HG03097 (cell line): ENCODE measurements around the gene PAX5.
A peak's percentile ranks its signal among the peaks of the same experiment; 100 is the strongest.

ENCODE experiments used
- ATAC-seq: cut with Tn5 transposase; IDR thresholded peaks from one replicate; pipeline ENCODE4 v1.9.1; 2021; ENCODE audit not compliant: unreplicated experiment, low FRiP score

Gene PAX5

DNA sequence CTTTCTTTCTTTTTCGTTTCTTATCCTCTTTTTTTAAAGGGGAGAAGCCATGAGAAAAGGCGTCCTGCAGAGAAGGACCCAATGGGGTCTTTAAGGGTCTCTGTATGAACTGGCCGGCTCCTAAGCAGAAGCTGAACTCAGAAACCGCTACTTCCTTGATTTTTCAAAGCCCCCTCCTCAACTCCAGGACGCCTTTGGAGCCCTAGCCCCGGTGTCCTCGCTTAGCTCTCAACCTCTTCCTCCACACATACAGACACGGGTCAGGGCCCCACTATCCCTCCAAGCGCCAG is 8.3 kb downstream of the PAX5 start:
- no peak for ATAC-seq

DNA sequence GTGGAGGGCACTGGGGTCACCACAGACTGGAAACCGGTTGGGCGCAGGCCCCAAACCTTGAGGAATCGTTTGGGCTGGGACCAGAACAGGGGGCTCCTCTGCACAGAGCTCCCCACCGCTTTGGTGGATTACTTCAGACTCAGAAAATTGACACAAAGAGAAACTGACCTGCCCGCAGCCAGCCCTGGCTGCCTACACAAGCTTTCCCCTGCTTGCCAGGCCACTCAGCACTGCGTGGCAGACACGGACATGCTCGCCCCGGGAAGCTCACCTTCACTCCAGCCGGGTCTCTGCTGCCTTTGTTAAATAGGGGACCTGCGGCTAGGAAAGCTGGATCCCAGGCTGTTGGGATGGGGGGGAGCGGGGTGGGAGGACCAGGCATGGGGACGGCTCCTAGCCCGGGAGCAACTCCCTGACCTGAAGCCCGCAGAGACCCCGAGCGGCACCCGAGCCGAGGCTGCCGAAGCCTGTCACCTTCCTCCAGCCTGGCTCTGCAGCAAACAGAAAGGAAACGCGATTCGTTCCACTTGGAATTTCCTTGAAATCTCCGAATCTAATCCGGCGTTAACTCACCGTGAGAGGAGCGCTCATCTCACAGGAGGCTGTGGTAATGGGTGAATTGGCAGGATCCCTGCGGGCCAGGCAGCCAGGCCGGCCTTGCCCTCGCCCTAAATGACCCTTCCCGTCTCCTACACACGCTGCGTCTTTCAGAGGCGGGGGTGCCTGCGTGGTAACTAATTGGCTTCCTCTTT is 8.8 kb downstream of the PAX5 start:
- ATAC-seq = no peak

DNA sequence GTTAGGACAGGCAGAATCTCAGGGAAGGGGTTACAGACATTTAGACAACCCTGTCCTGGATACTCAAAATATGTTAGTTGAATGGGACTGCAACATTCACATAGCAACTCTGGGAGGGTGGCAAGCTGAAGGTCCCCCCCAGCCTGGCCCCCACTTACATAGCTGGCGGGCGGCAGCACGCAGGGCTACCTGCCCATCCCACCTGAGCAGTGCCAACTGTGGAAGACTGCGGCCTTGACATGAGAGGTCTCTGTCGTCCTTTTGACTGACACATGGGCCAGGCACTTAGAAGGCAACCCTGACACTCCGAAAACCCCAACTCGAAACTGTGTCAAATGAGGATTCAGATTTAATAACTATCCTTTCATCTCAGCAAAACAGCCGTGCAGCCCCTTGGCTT is 16.5 kb downstream of the PAX5 start:
- no peak for ATAC-seq

DNA sequence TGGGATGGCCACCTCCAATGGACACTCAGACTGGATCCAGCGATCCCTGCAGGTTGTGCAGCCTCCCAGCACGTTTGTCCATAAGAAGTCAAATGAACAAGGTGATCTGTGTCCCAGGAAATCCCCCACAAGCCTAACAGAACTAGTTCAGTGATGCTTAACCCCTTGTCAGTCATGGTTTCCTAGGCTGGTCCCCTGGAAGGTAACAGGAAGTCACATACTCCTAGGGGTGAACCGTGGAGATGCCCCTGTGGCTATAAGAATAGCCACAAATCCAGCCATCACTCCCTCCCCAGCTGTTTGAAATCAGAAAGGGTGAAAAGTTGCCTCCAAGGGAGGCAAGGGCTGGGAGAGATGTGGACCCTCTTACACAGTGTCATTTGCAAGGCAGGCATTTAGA is 22.5 kb downstream of the PAX5 start:
- ATAC-seq = no peak

DNA sequence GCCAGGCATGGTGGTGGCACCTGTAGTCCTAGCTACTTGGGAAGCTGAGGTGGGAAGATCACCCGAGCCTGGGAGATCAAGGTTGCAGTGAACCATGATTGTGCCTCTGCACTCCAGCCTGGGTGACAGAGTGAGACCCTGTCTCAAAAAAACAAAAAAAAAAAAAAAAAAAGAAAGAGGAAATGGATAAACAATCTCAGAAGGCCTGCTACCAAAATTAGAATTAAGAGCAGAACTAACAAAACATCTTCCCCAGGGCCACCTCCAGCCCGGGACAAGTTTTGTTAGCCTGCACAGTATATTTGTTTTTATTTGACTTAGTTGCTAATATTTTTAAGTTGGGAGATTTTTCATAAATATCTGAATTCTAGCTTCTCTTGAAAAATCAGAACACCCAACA is 23.1 kb downstream of the PAX5 start:
- no peak for ATAC-seq

DNA sequence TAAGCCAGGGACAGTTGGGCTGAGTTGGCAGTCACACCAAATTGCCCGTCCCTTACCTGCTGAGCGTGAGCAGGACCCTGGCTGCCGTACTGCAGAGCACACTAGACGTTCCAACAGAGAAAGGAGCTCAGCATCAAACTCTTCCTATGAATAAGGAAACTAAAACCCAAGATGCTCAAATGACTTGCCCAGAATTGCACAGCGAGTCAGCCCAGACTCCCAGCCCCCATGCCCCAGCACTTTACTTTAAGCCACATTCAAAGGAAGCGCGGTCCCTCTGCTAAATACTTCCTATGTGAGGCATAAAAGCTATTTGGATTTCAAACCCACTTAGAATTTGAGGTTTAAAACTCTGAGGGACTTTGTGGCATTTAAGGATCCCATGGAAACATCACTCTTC is 23.9 kb downstream of the PAX5 start:
- ATAC-seq = no peak

DNA sequence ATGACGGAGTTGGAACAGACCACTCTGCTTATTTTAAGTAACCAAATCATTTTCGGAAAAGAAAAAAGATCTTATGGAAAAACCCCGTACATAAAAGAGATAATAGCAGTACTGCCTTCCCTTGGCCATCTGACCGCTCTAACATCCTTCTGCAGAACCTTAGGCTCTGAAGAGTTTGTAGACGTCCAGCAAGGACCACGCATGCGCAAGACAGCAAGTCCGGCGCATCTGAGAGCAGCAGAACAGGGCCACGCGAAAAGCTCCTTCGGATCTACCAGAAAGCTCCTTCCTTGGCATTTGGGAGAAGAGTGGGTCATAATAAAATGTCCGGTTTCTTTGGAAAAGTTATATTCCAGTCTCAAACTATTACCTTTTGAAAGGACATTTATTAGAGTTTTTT is 26.8 kb downstream of the PAX5 start:
- ATAC-seq = no peak

DNA sequence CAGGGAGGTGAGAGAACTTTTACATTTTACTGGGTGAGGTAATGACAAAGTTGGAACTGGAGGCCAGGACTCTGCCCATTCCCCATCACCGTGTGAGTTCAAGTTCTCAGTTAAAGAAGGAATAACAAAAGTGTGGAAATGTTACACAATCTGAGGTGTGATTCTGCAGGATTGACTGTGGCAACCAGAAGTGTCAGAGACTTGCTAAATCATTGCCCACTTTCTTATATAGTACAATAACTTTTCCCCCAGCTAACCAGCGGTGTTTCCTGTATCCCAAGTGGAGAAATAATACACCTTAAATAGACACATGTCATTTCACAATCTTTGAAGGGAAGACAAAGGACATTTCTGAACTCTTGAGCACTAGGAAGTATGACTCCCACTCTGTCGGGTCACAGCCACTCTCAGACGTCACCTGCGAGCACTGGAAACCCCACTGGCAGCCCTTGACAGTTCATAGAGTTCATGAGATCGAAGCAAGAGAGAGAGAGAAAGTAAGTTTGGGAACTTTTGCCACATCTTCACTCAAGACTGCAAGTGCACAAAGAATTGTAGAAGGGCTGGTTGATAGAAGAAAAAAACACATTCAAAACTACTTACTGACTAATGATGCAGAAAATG is 28.4 kb downstream of the PAX5 start:
- ATAC-seq = no peak

DNA sequence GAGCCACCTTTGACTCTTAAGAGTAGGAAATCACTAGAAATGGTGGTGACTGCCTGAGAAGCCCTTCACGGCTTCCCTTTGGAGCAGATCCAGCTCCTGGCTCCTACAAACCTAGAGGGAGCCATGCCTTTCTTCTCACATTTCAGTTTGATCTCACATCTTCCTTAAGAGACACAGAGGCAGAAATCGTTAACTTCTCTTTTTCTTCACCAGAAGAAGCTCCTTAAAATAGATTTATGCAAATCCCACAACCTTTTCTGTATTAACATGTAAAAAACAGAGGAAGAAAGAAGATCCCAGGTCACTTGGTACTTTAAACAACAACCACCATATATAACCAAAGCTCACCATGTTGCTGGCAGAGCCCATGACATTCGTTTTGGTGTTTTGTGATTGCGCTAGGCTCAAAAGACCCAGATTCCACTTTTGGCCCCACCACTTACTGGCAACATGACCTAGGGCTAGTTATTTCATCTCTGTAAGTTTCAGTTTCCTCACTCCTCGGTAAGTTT is 29.6 kb downstream of the PAX5 start:
- ATAC-seq = peak; percentile 38

DNA sequence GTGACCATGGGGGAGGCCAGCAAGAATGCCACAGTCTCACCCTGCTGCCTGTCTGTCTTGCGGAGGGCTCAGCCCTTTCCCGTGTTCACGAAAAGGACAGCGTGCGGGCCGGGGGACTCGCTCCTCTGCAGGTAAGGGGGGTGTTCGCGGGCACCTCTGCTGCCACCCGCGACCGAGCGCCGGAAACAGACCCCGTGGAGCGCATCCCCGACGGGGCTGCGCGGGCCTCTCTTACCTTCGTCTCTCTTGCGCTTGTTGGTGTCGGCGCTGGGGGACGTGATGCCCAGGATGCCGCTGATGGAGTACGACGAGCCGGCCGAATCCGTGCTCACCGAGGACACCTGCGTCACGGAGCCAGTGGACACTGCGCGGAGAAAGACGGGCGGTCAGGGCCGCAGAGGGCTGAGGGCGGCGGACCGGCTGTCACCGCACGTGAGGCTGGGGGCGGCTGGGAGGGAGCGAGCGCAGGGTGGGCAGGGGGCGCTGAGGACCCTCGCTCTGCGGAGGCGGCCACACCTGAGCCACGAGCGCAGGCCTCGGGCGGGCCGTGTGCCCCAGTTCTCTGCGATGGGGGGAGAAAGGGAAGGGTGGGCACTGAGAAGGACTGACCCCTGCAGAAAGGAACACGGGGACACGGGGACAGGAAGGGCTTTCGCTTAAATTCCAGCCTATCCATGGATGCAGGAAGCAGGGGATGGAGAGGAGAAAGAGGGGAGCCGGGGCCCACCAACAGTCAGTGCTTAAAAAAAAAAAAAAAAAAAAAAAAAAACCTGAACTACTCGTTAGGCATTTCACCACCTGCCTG is 31.5 kb downstream of the PAX5 start:
- no peak for ATAC-seq

DNA sequence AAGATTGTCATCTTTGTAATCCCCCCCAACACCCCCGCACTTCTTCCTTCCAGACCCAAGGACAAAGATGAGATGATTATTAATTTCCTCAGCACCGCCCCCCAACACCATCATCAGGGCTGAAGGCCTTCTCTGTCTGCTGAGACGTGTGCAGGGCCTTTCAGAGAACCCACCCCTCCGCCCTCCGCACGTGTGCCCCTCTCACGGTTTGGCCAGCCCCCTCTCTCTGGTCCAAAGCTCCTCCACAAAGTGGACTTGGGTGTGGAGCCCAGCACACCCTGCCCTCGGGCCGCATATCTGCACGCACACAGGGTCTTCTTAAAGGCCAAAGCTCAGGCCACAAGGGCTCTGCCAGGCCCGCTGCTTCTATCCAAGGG is 32.0 kb downstream of the PAX5 start:
- ATAC-seq = no peak

DNA sequence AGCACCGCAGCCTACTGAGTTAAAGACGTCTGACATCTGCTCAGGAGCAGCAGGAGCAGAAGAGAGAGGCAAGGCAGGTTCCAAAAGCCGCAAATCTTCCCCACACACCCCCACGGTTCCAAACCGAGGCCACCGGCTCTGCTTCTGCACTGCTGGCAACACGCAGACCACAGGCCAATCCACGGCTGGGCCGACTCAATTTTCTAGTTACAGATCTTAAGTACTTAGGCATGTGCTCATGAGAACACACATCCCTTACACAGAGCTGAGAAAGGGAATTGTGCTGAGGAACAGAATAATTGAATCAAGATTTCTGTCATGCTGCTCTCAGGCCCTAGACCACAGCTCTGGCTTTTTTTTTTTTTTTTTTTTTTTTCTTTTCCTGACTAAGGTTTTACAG is 32.6 kb downstream of the PAX5 start:
- ATAC-seq = no peak

DNA sequence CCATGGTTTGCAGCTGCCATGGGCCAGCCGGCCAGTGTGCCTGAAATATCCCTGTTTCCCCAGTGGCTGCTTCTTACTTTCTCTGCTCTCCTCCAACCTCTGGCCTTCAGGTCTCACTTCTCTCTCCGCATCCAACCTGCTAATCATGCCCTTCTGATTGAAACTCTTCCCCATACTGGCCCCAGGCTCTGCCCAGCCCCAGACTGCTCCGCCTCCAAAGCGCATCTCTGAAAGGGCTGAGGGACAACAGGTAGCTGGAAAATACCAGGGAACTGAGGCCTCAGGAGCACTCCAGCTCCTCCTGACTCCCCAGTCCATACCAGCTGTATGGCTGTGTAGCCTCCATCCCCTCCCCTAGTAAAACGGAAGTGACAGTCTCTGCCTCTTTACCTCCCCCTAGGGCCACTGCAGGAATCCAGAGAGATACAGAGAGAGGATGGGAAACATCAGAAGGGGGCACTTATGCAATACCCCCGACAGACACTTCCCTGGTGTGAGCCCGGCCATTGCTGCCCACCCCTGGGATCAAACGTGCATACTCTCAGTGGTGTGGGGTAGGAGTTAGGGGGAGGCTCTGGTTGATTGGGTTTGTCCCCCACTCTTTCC is 34.2 kb downstream of the PAX5 start:
- no peak for ATAC-seq

DNA sequence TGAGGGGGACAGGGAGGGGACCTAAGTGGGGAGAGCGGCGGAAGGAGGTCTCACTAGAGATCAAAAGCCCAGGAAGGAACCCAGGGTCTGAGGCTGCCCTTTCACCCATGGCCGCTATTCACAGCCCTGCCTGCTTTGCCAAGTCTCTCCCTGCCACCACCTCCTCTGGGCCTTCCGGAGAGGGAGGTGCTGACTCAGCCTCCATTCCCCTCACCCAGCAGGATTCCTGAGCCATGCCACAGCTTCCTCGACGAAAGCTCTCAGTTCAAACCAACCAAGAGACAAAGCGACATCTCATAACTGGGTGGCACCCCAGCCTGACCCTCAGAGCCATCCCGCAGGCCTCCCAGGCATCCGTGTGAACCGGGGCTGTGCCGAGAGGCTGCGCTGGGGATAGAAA is 36.7 kb downstream of the PAX5 start:
- ATAC-seq = no peak

DNA sequence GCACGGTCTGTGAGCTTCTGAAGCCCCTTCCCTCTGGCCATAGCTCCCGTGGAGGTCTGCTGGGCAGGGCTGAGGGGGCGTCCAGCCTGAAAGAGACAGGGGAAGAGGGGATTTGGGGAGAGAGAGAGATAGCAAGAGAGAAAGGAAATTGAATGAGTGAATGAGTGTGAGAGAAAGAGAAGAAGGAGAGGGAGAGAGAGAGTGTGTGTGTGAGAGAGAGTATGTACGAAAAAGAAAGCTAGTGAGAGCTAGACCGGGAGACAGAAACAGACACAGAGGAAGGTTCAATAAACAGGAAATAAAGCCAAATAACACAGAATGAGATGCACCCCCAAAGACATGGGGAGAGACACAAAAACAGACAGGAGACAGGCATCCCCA is 37.4 kb downstream of the PAX5 start:
- ATAC-seq = no peak

DNA sequence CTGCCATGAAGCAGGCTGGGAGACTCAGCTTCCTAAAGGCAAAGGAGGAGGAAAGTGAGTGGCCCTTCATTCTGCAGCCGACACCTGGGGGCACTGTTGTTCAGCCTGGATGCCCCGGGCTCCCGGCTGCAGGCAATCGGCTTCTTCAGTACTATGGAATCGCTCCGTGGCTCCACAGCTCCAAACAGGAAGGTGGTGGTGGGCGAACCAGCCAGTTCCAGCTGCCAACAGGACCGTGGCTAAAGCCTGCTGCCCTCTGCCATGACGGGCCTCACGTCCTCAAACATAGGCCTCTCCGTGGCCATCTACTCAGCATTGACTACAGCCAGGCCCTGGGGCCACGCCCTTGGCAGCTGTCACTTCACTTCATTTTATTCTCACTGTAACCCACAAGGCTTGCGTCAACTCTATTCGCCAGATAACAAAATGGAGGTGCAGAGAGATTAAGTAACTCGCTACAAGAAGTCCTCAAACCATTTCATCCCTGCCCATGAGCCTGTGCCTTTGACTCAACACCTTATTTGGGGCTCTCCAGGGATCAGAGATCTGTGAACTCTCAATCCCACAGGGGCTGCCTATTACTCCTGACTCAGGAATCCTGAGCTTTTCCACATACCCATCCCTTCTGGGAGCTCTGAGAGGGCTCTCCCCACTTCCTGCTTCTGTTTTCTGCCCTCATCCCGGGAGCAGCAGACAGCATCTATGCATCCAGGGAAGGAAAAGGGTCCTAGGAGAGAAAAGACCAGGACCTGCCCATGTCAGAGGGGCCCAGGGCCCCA is 38.0 kb downstream of the PAX5 start:
- ATAC-seq = no peak

DNA sequence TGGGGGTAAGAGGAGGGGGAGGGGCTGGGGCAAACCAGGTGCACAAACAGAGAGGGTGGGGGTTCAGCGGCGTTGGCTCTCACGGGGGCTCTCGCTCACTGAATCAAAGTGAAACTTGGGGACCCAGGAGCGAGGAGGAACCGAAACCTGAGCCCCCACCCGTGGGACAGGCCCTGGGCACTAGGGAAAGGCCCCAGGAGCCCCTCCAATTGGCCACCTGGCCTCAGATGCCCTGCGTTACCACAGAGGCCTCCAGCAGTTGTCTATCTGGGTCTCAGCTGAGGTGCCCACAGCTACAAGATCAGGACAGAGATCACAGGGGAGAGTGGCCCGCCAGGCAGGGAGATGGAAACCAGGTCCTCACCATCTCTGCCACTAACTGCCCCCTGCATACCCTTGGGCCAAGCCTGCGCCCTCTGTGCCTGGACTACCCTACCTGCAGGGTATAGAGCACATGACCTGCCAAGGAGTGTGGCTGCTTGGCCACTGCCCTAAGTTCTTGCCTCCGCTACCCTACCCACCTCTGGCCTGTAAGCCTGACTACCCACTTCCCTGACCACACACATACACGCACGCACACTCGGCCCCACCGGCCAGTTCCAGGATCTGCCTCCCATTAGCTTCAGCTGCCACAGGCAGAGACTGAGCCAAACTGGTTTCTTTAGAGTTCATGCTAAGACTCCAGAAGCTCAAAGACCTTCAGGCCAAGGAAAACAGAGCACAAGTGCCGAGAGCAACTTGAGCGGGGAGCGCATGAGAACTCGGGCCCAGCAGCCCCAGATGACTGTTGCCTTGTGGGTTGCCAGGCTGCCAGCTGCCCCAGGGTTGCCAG is 39.9 kb downstream of the PAX5 start:
- ATAC-seq = peak; percentile 51

DNA sequence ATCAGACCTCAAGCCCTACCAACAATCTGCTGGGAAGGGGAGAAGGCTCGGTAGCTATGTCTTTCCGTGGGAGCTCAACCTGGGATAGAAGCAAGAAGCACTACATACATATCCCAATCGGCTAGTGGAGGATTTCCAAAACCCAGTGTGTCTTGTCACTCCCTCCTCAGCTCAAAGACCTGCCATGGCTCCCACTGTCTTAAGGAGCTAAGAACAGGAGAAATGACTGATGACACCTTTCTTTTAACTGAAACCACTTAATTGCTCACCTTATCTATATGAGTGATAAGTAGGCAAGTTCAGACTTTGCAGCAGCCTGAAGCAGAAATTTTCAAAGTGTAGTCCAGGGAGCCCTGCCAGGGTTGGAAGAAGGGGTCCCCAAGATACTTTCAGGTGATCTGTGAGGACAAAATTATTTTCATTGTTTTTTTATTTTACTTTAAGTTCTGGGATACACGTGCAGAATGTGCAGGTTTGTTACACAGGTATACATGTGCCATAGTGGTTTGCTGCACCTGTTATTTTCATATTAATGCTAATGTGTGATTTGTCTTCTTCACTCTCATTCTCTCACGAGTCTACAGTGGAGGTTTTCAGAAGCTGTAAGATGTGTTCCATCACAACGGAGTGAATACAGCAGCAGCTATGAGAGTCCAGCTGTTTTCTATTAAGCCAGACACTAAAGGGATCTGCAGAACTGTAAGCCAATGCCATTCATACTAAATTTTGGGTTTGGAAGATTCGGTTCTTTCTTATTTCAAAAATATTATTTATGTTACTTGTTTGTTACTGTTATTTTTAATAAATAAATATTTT is 41.4 kb downstream of the PAX5 start:
- no peak for ATAC-seq

DNA sequence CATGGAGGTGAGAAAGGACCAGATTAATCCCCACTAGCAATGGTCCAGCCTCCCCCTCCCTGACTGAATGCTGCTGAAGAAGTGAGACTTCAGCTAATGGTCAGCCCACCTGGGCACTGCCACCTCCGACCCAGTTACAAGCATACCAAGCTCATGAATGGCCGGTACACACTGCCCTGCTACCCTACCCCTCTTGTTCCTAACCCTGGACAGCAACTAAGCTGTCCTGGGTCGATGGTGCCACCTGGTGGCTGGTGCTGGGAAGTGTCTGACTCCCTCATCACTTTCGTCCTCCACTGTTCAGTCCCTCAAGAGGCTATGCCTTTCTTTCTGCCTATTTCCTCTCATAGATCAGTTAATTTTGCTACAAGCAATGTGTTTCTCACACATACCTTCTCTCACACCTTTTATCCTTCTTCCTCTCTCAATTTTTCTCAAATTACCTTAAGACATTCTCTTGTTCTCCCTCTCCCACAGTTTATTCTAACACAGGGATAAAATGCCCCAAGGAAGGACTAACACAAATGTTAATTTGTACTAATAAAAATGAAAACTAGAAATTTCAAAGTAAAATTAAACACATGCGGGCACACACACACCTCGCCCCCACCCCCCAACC is 42.4 kb downstream of the PAX5 start:
- no peak for ATAC-seq
